ENCODE data around the gene PKD2L2. TPM values are rescaled to one million over a fixed set of nuclear protein-coding genes. Genes with fewer than 3 reads are reported as not detected.

PKD2L2 gene
- polyA plus RNA-seq, 1 donor (not counting 4 experiments of a cell fraction or from before 2014, with no cell fraction given) = not detected

GRCh38 chr5:137954131-137954879 is 65.0 kb downstream of the PKD2L2 start:
- Histone ChIP-seq H3K4me3 (ENCODE audit: control insufficient read depth in 2 of 3, extremely low read depth in 1 of 3, insufficient read depth in 2 of 3, low read depth in 1 of 3, low read length in 3 of 3) (no peak overlapping the region), H3K9me3 (ENCODE audit: control insufficient read depth, low read depth, low read length) (no peaks in the 10 kb centered on the region), H3K4me2 (ENCODE audit: control insufficient read depth, extremely low read depth, insufficient read depth, low read depth, low read length) (no peak overlapping the region), H3K4me1 (ENCODE audit: control insufficient read depth, extremely low read depth, insufficient read depth, low read length) (peaks cover 4% of the 10 kb centered on the region), H3K9ac (ENCODE audit: control insufficient read depth, extremely low read depth, insufficient read depth, low read length) (no peak overlapping the region), H3K9me1 (ENCODE audit: control insufficient read depth, extremely low read depth, insufficient read depth, low read length) (no peaks in the 10 kb centered on the region), H3K36me3 (ENCODE audit: control insufficient read depth in 2 of 2, extremely low read depth in 1 of 2, insufficient read depth in 2 of 2, low read length in 2 of 2) (peaks cover 2 to 10% of the 10 kb centered on the region in 2 experiments), H2AFZ (ENCODE audit: control insufficient read depth, low read length) (no peak overlapping the region), H3K79me2 (ENCODE audit: control insufficient read depth, insufficient read depth, low read length) (no peaks in the 10 kb centered on the region), H3K27ac (ENCODE audit: control insufficient read depth, insufficient read depth, low read length) (no peak overlapping the region), H3K27me3 (ENCODE audit: control insufficient read depth, extremely low read depth, insufficient read depth, low read length) (no peaks in the 10 kb centered on the region), H4K20me1 (ENCODE audit: control insufficient read depth, extremely low read depth, insufficient read depth, low read length) (no peaks in the 10 kb centered on the region)
- DNase-seq (ENCODE audit: low read depth, low spot score) = no peak
- FAIRE-seq = peak; percentile 75
- dilution Hi-C loops (cut with MboI; ENCODE audit: extremely low pct_ligation_motif_present, low sequenced_read_pairs) = no loop called here
- TF ChIP-seq EZH2 (IDR thresholded peaks at IDR 0.05; ENCODE audit: low read length) (no peak), CTCF (optimal IDR thresholded peaks at IDR 0.05 in 1 of 3, IDR thresholded peaks at IDR 0.05 in 1 of 3, conservative IDR thresholded peaks at IDR 0.05 in 1 of 3; ENCODE audit: extremely low read depth in 1 of 3, insufficient read depth in 2 of 3, low read length in 3 of 3) (no peak)

- Histone ChIP-seq H3K79me2 (ENCODE audit: control insufficient read depth, insufficient read depth, low read length) (no peaks in the 10 kb centered on the region), H3K36me3 (ENCODE audit: control insufficient read depth in 2 of 2, extremely low read depth in 1 of 2, insufficient read depth in 2 of 2, low read length in 2 of 2) (peaks cover 2 to 5% of the 10 kb centered on the region in 2 experiments), H3K4me3 (ENCODE audit: control insufficient read depth in 2 of 3, extremely low read depth in 1 of 3, insufficient read depth in 2 of 3, low read depth in 1 of 3, low read length in 3 of 3) (no peak overlapping the region), H3K9me3 (ENCODE audit: control insufficient read depth, low read depth, low read length) (no peaks in the 10 kb centered on the region), H3K4me1 (ENCODE audit: control insufficient read depth, extremely low read depth, insufficient read depth, low read length) (peaks cover 4% of the 10 kb centered on the region), H3K27ac (ENCODE audit: control insufficient read depth, insufficient read depth, low read length) (no peak overlapping the region), H4K20me1 (ENCODE audit: control insufficient read depth, extremely low read depth, insufficient read depth, low read length) (no peaks in the 10 kb centered on the region), H3K4me2 (ENCODE audit: control insufficient read depth, extremely low read depth, insufficient read depth, low read depth, low read length) (no peak overlapping the region), H3K9me1 (ENCODE audit: control insufficient read depth, extremely low read depth, insufficient read depth, low read length) (no peaks in the 10 kb centered on the region), H3K9ac (ENCODE audit: control insufficient read depth, extremely low read depth, insufficient read depth, low read length) (no peak overlapping the region), H3K27me3 (ENCODE audit: control insufficient read depth, extremely low read depth, insufficient read depth, low read length) (no peaks in the 10 kb centered on the region), H2AFZ (ENCODE audit: control insufficient read depth, low read length) (no peak overlapping the region)
- FAIRE-seq (no peak), DNase-seq (ENCODE audit: low read depth, low spot score) (no peak)
- dilution Hi-C loops (cut with MboI; ENCODE audit: extremely low pct_ligation_motif_present, low sequenced_read_pairs) = no loop called here
- TF ChIP-seq EZH2 (IDR thresholded peaks at IDR 0.05; ENCODE audit: low read length) (no peak), CTCF (optimal IDR thresholded peaks at IDR 0.05 in 1 of 3, IDR thresholded peaks at IDR 0.05 in 1 of 3, conservative IDR thresholded peaks at IDR 0.05 in 1 of 3; ENCODE audit: extremely low read depth in 1 of 3, insufficient read depth in 2 of 3, low read length in 3 of 3) (no peak)
Measured at GRCh38 chr5:137957948-137958347, 68.7 kb downstream of the PKD2L2 start.

All from keratinocyte (primary cell).